HG02943 (cell line): Measurements from ENCODE around the gene P2RY13.

Experiments used
- ATAC-seq: cut with Tn5 transposase; IDR thresholded peaks from one replicate; pipeline ENCODE4 v1.9.1; 2021; ENCODE audit warnings: mild to moderate bottlenecking, low read depth, moderate library complexity; ENCODE audit not compliant: unreplicated experiment

The P2RY13 gene

GRCh38 chr3:151321526-151321925 is 7.8 kb downstream of the P2RY13 start:
- no peak for ATAC-seq

GRCh38 chr3:151320131-151320530 is 9.2 kb downstream of the P2RY13 start:
- no peak for ATAC-seq

- ATAC-seq, result no peak
Observed at GRCh38 chr3:151319628-151320027, 9.7 kb downstream of the P2RY13 start.

- no peak for ATAC-seq
Observed at GRCh38 chr3:151318991-151319390, 10.4 kb downstream of the P2RY13 start.

- ATAC-seq, result no peak
Observed at GRCh38 chr3:151318313-151318712, 11.0 kb downstream of the P2RY13 start.

GRCh38 chr3:151316267-151316991 is 12.9 kb downstream of the P2RY13 start, which contains the start of gene GPR87:
Gene GPR87 (minus strand): TSS chr3:151316820. CDS start chr3:151300100, 16,720 bp downstream.
- ATAC-seq, result no peak

- no peak for ATAC-seq
Observed at GRCh38 chr3:151315846-151316245, 13.5 kb downstream of the P2RY13 start.

GRCh38 chr3:151315136-151315535 is 14.2 kb downstream of the P2RY13 start:
- no peak for ATAC-seq

- ATAC-seq, result no peak
Observed at GRCh38 chr3:151314593-151314992, 14.8 kb downstream of the P2RY13 start.

- no peak for ATAC-seq
Observed at GRCh38 chr3:151314137-151314536, 15.2 kb downstream of the P2RY13 start.

- ATAC-seq, result no peak
Observed at GRCh38 chr3:151312972-151313371, 16.4 kb downstream of the P2RY13 start.

- no peak for ATAC-seq
Observed at GRCh38 chr3:151309566-151309965, 19.8 kb downstream of the P2RY13 start.

GRCh38 chr3:151307583-151308488 is 21.5 kb downstream of the P2RY13 start:
- ATAC-seq, result no peak

- ATAC-seq, result no peak
Observed at GRCh38 chr3:151307131-151307530, 22.2 kb downstream of the P2RY13 start.

GRCh38 chr3:151306168-151306810 is 23.1 kb downstream of the P2RY13 start:
- no peak for ATAC-seq

GRCh38 chr3:151305775-151306151 is 23.6 kb downstream of the P2RY13 start:
- ATAC-seq, result no peak

GRCh38 chr3:151305060-151305774 is 24.1 kb downstream of the P2RY13 start:
- ATAC-seq, result no peak

GRCh38 chr3:151303751-151304150 is 25.6 kb downstream of the P2RY13 start:
- ATAC-seq, result no peak

GRCh38 chr3:151301787-151302186 is 27.6 kb downstream of the P2RY13 start:
- ATAC-seq, result no peak

- no peak for ATAC-seq
Observed at GRCh38 chr3:151300539-151300938, 28.8 kb downstream of the P2RY13 start.
